Measurements from ENCODE around the gene IRF2.

DNA sequence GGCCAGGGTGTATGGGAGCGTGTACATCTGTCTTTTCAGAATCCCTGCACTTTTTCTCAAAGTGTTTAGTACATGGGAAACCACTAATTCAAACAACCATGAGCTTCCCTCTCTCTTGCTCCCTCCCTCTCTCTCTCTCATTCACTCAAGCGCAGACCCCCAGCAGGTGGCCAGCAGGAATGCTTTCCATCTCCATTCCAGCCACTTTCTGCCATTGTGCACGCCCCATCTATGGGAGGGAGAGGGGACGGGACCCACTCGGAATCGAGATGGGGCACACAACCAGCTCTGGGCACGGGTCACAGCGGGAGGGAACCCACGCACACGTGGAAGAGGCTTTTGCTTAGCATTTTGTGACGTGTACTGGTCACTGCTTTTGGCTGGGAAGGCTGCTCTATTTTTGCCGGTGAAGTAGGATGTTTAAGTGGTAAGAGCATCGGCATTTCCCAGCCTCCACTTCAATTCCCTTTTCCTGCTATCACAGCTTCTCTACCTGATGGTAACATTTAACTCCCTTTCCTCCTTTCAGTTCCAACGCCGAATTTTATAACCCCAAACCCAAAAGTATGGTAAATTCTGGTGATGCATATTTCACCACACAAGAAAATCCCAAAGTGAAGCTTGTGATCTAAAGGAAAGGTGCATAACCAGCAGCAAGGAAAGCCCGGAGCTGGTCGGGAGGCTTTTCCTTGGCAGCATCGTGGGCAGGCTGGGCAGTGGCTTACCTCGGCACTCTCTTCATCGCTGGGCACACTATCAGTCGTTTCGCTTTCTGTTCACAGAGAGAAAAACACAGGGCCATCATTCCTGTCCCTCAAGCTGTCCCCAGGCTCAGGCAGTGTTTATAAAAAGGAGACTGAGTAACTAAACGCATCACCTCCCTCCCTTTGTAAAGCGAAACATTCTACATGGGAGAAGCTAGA, 84.1 kb downstream of the IRF2 start:
- TF ChIP-seq, protein P1, sequence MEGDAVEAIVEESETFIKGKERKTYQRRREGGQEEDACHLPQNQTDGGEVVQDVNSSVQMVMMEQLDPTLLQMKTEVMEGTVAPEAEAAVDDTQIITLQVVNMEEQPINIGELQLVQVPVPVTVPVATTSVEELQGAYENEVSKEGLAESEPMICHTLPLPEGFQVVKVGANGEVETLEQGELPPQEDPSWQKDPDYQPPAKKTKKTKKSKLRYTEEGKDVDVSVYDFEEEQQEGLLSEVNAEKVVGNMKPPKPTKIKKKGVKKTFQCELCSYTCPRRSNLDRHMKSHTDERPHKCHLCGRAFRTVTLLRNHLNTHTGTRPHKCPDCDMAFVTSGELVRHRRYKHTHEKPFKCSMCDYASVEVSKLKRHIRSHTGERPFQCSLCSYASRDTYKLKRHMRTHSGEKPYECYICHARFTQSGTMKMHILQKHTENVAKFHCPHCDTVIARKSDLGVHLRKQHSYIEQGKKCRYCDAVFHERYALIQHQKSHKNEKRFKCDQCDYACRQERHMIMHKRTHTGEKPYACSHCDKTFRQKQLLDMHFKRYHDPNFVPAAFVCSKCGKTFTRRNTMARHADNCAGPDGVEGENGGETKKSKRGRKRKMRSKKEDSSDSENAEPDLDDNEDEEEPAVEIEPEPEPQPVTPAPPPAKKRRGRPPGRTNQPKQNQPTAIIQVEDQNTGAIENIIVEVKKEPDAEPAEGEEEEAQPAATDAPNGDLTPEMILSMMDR (IDR thresholded peaks at IDR 0.05): no peak
- no peak for TF ChIP-seq POLR2A (IDR thresholded peaks at IDR 0.05)

Measured in adrenal gland (tissue), 5 donors.